HG03060 (cell line): ENCODE measurements around the gene FDCSP.
"Not testable (repeated sequence)": the region's sequence is repeated elsewhere in the genome, so short reads cannot be mapped to it uniquely, and the experiment has no call there.

ENCODE experiments used
- ATAC-seq: cut with Tn5 transposase; IDR thresholded peaks from one replicate; pipeline ENCODE4 v1.9.1; 2021; ENCODE audit warnings: low read depth, moderate number of reproducible peaks; ENCODE audit not compliant: unreplicated experiment

The FDCSP gene

GRCh38 chr4:70239131-70239883 is 13.4 kb downstream of the FDCSP start:
- no peak for ATAC-seq

- no peak for ATAC-seq
Observed at GRCh38 chr4:70239884-70240591, 14.1 kb downstream of the FDCSP start.

GRCh38 chr4:70242297-70242696 is 16.4 kb downstream of the FDCSP start, which contains the start of gene CSN3:
TSS of gene CSN3 (plus strand) at chr4:70242597. CDS start at chr4:70244820, 2,223 bp downstream.
- not testable (repeated sequence) for ATAC-seq

DNA sequence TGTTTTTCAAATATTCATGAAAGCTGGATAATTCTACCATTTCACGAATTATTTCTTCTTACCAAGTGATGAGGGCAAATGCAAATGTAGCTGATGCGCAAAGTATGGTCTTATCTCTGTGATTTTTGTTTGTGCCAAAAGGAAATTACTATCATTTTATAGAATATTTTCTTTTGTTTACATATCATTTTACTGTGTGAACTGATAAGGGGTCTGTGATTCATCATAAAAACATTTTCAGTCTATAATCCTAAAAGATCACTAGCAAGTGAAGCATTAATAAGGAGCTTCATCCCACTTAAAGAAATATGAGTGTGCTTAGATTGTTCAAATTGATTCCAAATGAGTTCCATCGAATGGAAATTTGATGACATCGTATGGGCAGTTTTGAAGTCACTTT is 17.2 kb downstream of the FDCSP start:
- no peak for ATAC-seq

DNA sequence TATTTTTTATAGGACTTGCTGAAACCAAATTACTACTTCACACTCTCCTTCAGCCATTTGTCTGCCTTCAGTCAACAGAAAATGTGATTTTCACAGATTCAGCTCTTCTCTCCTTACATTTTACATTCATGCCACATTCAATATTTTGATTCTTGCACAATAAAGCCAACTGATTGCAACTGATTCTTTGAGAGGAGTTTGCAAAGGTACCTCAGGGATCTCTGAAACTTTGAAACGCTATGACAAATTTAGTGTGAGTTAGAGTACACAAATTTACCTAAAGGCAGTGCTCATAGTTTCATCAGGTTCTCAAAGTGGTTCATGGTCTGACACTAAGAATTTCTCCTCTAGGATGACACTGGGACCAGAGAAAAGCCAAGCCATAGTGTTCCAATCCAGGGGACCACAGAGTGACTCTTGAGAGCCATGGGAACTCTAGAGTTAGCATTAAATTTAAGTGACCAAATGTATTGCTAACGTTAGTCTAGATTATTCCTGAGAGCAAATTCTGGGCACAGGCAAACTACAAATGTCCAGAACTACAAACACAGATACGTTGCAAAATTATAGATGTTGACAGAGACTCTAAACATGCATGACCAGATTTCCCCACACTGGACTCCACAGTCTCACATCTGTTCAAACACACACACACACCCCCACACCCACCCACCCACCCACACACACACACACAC is 25.5 kb downstream of the FDCSP start:
- no peak for ATAC-seq

DNA sequence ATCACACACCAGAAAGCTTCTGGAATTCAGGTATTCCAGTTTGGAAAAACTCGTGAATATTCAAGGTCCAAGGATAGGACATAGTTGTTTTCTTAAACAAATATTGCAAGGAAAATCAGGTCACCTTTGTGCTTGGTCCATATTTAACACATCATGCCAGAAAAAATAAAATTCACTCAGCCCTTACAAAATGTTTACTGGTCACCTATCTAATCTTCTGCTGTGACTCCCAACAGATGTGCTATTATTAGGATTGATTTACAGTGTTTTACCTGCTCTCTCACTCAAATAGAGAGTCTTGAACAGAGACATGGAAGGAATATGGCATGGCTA is 26.0 kb downstream of the FDCSP start:
- ATAC-seq = no peak

GRCh38 chr4:70269674-70270073 is 43.8 kb downstream of the FDCSP start:
- ATAC-seq = no peak

GRCh38 chr4:70277121-70277520 is 51.2 kb downstream of the FDCSP start:
- ATAC-seq = no peak

DNA sequence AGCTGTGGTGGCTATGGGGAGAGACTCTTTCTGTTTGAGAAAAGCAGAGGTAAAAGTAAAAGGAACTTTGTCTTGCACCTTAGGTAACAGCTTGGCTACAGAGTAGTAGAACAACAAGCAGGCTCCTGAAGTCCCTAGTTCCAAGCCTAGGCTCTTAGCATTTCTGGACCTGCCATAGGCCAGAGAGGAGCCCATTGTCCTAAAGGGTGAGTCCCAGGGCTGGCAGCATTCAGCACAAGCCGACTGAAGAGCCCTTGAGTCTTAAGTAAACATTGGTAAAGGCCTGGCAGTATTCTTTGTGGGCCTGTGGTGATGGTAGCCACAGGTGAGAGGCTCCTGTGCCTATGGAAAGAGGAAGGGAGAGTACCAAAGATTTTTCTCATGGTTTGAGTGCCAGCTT is 54.6 kb downstream of the FDCSP start:
- ATAC-seq = no peak
